Stimulated activated CD8-positive, alpha-beta memory T cell treated with anti-CD3 and anti-CD28 coated beads, Interleukin-4, amount 100 ng/mL, for 48 hours (primary cell): ENCODE data around the gene RHOV.

ENCODE experiments used
- DNase-seq: peaks from one replicate; pipeline ENCODE4 v3.0.0-alpha.2; 2020

The RHOV gene

GRCh38 chr15:40873694-40874561 is at the start of gene RHOV:
Gene RHOV, minus strand, starts transcription at chr15:40874234. Its CDS starts 95 bp downstream, at chr15:40874139.
- peak; percentile 76 for DNase-seq

DNA sequence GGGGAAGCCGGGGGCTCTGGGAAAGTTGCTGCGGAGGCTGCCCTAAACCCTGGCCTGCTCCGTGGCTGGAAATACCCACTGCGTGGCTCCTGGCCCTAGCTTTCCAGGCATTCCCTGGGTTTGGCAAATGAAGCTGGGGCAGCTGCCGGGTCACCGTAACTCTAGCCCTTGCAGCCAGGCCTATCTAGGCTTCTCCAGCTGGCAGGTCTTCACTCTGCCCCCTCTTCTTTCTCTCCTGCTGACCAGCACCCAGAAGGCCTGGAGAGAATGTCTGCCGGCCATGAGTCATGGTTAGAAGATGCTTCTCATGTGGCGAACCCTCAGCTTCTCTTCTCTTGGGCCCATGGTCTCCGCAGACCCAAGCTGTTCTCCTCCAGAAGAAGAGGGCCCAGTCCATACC is 49.5 kb upstream of the RHOV start:
- no peak for DNase-seq

DNA sequence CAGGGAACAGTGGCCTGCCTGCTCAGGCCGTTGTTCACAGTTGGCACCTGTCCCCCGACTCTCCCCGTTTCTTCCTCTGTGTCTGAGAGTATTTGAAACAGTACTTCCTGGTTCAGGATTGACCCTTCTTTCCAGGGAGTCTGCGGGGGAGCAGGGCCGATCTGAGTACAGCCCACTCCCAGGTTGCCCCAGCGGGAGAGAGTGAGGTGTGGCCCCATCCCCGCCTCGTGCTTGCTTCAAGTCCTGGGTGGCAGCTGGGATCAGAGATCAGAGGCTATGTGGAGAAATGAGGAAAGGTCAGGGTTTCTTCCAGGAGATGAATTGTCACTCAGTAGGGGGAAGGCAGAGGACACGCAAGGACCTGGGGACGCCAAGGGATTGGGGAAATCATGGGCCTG is 48.6 kb upstream of the RHOV start:
- no peak for DNase-seq

GRCh38 chr15:40921949-40922607 is 48.0 kb upstream of the RHOV start:
- DNase-seq, result no peak

GRCh38 chr15:40918799-40919392 is 44.9 kb upstream of the RHOV start:
- no peak for DNase-seq

GRCh38 chr15:40918146-40918798 is 44.2 kb upstream of the RHOV start:
- DNase-seq, result no peak

DNA sequence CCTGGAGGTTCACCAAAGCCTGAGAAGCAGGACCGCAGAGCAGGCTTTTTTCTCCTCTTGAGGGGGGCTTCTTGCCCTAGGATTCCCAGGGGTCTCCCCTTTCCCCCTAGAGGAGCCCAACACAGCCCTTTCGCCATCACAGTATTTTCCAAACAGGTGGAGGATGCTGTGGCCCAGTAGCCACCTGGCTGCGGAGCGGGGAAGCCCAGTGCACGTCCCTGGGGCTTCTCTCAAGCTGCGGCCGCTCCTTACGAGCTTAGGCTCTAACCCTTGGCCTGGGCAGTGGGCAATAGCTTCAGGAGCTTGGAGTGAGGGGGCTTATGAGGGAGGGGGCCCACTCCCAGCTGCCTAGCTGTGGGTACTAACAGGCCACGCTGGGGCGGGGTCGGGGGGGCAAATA is 43.6 kb upstream of the RHOV start:
- no peak for DNase-seq

- no peak for DNase-seq
Measured at GRCh38 chr15:40915679-40916078, 41.6 kb upstream of the RHOV start.

- DNase-seq, result no peak
Measured at GRCh38 chr15:40915116-40915661, 41.2 kb upstream of the RHOV start.

DNA sequence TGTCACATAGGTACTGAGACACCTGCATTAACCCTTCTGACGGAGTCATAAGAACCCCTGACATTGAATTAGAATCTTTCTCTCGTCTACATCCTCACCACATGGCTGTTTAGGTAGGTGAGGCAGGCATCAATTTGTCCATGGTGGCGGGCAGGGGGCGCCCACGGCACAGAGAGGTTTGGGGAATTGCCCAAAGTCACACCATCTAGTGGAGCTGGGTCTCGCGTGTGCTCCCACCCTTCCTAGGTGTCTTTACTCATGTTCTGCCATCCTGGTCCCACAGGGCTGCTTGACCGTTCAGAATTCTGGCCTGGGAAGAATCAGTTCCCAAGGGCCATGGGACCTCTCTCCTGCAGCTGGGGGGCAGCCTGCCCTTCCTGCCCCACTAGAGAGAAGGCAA is 40.5 kb upstream of the RHOV start:
- no peak for DNase-seq

DNA sequence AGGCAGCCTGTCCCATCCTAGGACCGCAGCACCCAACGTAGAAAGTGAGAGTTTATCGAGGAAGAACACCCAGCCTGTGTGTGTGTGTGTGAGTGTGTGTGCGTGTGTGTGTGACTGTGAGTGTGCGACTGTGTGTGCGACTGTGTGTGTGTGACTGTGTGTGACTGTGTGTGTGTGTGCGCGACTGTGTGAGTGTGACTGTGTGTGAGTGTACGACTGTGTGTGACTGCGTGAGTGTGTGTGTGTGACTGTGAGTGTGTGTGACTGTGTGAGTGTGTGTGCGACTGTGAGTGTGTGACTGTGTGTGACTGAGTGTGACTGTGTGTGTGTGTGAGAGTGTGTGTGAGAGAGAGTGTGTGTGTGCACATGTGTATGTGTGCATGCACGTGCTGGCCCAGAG is 40.0 kb upstream of the RHOV start:
- no peak for DNase-seq

- DNase-seq, result no peak
Measured at GRCh38 chr15:40912478-40912877, 38.4 kb upstream of the RHOV start.

GRCh38 chr15:40911693-40912092 is 37.7 kb upstream of the RHOV start:
- no peak for DNase-seq

DNA sequence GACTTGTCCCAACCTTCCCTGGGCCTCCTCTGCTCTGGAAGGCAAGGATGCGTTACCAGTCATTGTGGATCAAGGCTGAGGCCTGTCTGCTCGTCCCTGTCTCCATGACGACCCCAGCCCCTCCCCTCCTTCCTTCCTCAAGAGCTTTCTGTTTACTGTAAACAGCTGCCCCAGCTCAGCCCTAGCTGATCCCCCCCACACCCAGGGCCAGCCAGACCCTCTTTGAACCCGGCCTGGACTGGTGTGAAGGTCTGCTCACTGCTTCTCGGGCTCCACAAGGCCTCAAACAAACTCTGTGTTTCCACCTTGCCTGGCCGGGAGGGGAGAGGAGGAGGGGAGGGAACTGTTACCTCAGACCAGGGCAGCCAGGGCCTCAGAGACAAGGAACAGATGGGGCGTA is 37.1 kb upstream of the RHOV start:
- DNase-seq, result no peak

- no peak for DNase-seq
Measured at GRCh38 chr15:40909662-40910630, 35.9 kb upstream of the RHOV start.

DNA sequence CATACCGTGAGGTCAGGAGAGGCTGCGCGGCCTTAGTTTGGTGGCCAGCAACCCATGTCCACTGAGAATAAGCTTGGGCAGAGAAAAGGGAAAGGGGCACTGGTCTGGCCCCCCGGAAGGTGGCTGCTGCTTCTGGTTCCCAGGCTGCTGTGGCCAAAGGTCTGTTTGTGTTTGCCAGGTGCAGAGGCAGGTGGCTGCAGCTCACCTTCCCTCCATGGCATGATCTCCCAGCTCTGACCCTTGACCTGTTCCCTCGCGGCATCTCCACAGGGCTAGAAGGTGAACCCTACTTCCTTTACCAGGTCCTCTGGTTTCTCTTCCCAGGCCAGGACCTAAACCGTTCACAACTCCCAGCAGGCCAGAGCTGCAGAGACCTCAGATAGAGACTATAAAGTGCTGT is 34.1 kb upstream of the RHOV start:
- DNase-seq, result no peak

- peak; percentile 68 for DNase-seq
Measured at GRCh38 chr15:40906991-40907802, 33.2 kb upstream of the RHOV start.

- DNase-seq, result peak; percentile 92
Measured at GRCh38 chr15:40906091-40906990, 32.3 kb upstream of the RHOV start.

GRCh38 chr15:40904552-40905201 is 30.6 kb upstream of the RHOV start:
- no peak for DNase-seq
